ENCODE data around the gene REG1B. TPM values are rescaled to one million over a fixed set of nuclear protein-coding genes. Genes with fewer than 3 reads are reported as not detected.

REG1B gene
- total RNA-seq, 1 experiment from 2014 or later, result not detected

DNA sequence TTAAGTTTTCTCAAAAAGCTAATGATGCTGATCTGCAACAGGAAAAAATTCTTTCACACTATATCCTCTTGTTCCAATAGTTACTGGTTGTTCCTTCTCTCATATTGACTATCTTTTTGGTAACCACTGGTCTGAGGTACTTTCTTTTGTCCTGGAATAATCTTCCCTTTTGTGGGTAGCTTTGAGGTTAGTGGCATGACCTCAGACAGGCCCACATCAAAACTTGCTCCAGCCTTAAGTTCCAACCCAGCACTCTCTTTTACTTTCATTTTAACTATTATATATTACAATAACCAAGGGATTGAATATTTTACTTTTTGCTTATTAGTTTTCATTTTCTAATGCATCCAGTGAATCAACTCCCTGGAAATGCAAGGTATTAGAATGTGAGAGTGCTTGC lies 42.0 kb upstream of the REG1B start:
- Histone ChIP-seq H3K79me1 (ENCODE audit: insufficient read depth, low read depth, low read length, poor library complexity, severe bottlenecking) (no peaks in the 10 kb centered on the region), H3K14ac (ENCODE audit: insufficient read depth, low read length) (no peak overlapping the region), H3K79me2 (ENCODE audit: insufficient read depth, low read length) (no peaks in the 10 kb centered on the region), H3K27me3 (ENCODE audit: insufficient read depth, low read length) (no peaks in the 10 kb centered on the region), H3K27ac (ENCODE audit: insufficient read length, low read depth, low read length) (no peak overlapping the region), H4K5ac (ENCODE audit: insufficient read length, low read depth, low read length) (no peak overlapping the region), H2BK20ac (ENCODE audit: low read depth, low read length, poor library complexity, severe bottlenecking) (no peak overlapping the region), H3T11ph (ENCODE audit: low read length) (no peak overlapping the region), H4K20me1 (ENCODE audit: control insufficient read depth, insufficient read depth, insufficient read length) (no peaks in the 10 kb centered on the region), H2BK12ac (ENCODE audit: insufficient read length, low read depth, low read length) (no peak overlapping the region), H2BK120ac (ENCODE audit: low read depth, low read length, poor library complexity, severe bottlenecking) (no peak overlapping the region), H3K18ac (ENCODE audit: insufficient read length, low read depth, low read length) (no peak overlapping the region), H3K4me2 (ENCODE audit: insufficient read depth, insufficient read length, low read length) (no peak overlapping the region), H2AK5ac (ENCODE audit: insufficient read length, low read length) (no peak overlapping the region), H4K8ac (replicated peaks; ENCODE audit: insufficient read length, low read depth, low read length) (no peak overlapping the region), H3K4me1 (ENCODE audit: insufficient read depth, low read length) (no peaks in the 10 kb centered on the region), H3K9ac (ENCODE audit: extremely low read depth, insufficient read length, low read length) (no peak overlapping the region), H2BK5ac (ENCODE audit: insufficient read length, low read length) (no peak overlapping the region), H3K9me3 (ENCODE audit: control insufficient read depth, low read depth, low read length) (no peaks in the 10 kb centered on the region), H3K23me2 (ENCODE audit: insufficient read length, low read depth, low read length, poor library complexity, severe bottlenecking) (no peaks in the 10 kb centered on the region), H3K56ac (ENCODE audit: insufficient read length, low read depth, low read length) (no peak overlapping the region), H3K23ac (ENCODE audit: insufficient read length, low read depth, low read length) (no peak overlapping the region), H4K91ac (ENCODE audit: insufficient read length, low read depth, low read length) (no peak overlapping the region), H2AFZ (ENCODE audit: low read length) (no peak overlapping the region), H3K4ac (ENCODE audit: low read depth, low read length) (no peak overlapping the region), H2BK15ac (ENCODE audit: low read depth, low read length) (no peak overlapping the region)
- no peaks in the 10 kb centered on the region for H3K9me3 Mint-ChIP-seq
- H3K27me3 Mint-ChIP-seq (ENCODE audit: low read depth), result no peaks in the 10 kb centered on the region
- no peak overlapping the region for H3K4me3 Mint-ChIP-seq
- H3K36me3 Mint-ChIP-seq (ENCODE audit: insufficient read depth in 1 of 3, low read depth in 3 of 3), result no peaks in the 10 kb centered on the region
- peaks cover 5% of the 10 kb centered on the region in 2 experiments; a peak in 1 of 4 replicates for H3K4me1 Mint-ChIP-seq
- no peak for DNase-seq
- TF ChIP-seq, protein P1, sequence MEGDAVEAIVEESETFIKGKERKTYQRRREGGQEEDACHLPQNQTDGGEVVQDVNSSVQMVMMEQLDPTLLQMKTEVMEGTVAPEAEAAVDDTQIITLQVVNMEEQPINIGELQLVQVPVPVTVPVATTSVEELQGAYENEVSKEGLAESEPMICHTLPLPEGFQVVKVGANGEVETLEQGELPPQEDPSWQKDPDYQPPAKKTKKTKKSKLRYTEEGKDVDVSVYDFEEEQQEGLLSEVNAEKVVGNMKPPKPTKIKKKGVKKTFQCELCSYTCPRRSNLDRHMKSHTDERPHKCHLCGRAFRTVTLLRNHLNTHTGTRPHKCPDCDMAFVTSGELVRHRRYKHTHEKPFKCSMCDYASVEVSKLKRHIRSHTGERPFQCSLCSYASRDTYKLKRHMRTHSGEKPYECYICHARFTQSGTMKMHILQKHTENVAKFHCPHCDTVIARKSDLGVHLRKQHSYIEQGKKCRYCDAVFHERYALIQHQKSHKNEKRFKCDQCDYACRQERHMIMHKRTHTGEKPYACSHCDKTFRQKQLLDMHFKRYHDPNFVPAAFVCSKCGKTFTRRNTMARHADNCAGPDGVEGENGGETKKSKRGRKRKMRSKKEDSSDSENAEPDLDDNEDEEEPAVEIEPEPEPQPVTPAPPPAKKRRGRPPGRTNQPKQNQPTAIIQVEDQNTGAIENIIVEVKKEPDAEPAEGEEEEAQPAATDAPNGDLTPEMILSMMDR (conservative IDR thresholded peaks at IDR 0.05), result no peak
- no peak overlapping the region; a peak in 1 of 7 replicates for H3K27ac Mint-ChIP-seq

Data from H9 (cell line).